GM18505 (cell line): ENCODE measurements around the gene STK24.

ENCODE experiments used
- ATAC-seq: cut with Tn5 transposase; IDR thresholded peaks from one replicate; pipeline ENCODE4 v1.9.1; 2021; ENCODE audit not compliant: unreplicated experiment
- POLR2A ChIP-seq: IDR thresholded peaks from 4 replicates; pipeline ENCODE4 v1.6.1; 2011; ENCODE audit warnings: borderline replicate concordance; ENCODE audit not compliant: insufficient read depth, insufficient read length; ENCODE audit errors: extremely low read depth

Gene STK24

DNA sequence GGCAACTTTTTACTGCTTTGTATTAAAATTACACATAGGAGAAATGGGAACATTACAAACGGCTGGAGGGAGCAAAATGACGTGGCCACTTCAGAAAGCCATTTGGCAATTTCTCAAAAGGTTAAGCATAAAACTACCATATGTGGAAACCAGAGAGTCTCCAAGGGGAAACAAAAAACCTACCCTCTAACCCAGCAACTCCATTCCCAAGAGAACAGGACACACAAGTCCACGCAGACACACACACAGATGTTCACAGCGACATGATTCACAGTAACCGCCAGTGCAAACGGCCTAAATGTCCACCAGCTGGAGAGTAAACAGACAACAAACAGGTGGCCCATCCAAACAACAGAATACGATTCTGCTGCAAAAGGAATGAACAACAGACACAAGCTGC is 37.2 kb downstream of the STK24 start:
- ATAC-seq = no peak
- no peak for TF ChIP-seq POLR2A

DNA sequence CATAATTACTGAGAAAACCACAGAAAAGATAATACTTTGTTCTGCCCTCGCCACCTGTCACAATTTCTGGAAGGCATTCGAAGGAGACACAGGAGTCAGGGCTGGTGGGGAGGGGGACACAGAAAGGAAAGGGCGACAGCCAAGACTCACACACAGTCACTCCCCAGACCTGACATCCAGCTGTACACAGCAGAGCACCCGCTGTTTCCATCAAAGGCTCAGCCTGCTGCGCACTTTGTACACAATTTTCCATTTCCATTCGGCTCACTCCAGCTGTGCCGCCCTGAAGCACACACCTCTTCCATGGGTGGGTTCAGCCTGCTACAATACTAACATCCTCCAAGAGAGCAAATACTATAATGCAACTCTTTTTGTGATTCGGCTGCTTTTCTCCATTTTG is 38.0 kb downstream of the STK24 start:
- ATAC-seq = no peak
- TF ChIP-seq POLR2A = no peak

DNA sequence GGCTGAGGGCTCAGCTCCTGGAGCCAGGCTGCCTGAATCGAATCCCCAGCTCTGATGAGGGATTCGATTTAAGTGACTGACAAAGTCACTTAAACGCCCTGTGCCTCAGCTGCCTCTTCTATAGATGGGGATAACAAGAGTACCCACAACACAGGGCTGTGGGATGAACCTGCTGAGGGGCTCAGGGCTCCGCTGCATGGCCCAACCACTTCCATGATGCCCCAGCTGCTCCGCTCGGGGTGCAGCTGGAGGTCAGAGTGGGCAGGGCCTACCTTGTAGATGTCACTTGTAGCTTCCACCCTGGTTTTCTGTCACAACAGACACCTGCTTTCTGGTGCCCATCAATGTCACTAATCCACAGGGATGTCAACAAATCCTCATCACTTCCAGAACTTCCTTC is 39.2 kb downstream of the STK24 start:
- ATAC-seq = no peak
- no peak for TF ChIP-seq POLR2A

DNA sequence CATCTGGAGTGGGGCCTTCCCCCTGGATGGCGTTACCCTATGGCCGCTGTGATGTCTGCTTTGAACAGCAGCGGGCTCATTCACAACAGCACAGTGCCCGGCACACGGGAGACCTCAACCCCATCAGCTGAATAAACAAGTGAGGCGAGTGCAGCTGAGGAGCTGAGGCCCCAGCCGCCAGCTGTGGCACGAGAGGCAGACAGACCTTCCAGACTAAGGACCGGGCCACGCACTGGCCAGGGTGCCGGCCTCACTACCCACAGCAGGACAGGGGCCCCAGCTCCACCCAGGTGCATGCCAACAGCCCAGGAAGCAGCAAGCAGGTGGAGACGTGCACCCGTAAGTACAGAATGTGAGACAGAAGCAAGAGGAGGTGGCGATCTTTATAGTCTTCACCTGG is 39.6 kb downstream of the STK24 start:
- no peak for ATAC-seq
- no peak for TF ChIP-seq POLR2A

DNA sequence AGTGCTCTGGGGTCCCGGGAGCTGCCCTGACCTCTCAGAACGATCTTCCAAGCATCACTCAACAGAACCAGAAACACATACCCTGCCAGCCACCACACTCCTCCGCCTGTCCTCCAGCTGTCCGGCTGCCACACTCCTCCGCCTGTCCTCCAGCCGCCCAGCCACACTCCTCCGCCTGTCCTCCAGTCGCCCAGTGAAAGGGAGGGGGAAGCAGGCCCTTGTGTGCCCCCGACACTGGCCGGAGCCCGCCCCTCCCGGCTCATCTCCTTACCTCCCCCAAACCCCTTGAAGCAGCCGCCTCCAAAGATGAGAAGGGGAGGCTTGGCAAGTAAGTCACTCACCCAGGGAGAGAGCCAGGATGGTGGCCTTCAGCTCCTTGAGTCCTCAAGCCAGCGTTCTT is 40.2 kb downstream of the STK24 start:
- no peak for ATAC-seq
- TF ChIP-seq POLR2A = no peak

GRCh38 chr13:98535501-98536354 is 41.2 kb downstream of the STK24 start:
- no peak for ATAC-seq
- no peak for TF ChIP-seq POLR2A

DNA sequence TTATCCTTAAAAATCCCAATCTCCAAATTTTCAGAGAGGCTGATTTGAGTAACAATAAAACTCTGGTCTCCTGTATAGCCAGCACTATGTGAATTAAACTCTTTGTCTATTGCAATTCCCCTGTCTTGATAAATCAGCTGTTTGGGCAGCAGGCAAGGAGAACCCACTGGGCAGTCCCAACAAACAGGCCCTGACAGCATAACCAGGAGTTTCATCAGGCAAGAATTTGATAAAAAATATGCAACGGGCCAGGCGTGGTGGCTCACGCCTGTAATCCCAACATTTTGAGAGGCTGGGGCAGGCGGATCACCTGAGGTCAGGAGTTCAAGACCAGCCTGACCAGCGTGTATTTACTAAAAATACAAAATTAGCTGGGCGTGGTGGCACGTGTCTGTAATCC is 42.1 kb downstream of the STK24 start:
- no peak for ATAC-seq
- no peak for TF ChIP-seq POLR2A

GRCh38 chr13:98533912-98534311 is 43.0 kb downstream of the STK24 start:
- no peak for TF ChIP-seq POLR2A

GRCh38 chr13:98532254-98532653 is 44.7 kb downstream of the STK24 start:
- no peak for ATAC-seq
- no peak for TF ChIP-seq POLR2A

More at GRCh38 chr13:98533912-98534311, 43.0 kb downstream of the STK24 start:
- no peak for ATAC-seq

- no peak for ATAC-seq
- TF ChIP-seq POLR2A = no peak
These were observed 46.7 kb downstream of the STK24 start for GRCh38 chr13:98530217-98530616.

GRCh38 chr13:98529171-98529570 is 47.7 kb downstream of the STK24 start:
- TF ChIP-seq POLR2A = no peak
- no peak for ATAC-seq

DNA sequence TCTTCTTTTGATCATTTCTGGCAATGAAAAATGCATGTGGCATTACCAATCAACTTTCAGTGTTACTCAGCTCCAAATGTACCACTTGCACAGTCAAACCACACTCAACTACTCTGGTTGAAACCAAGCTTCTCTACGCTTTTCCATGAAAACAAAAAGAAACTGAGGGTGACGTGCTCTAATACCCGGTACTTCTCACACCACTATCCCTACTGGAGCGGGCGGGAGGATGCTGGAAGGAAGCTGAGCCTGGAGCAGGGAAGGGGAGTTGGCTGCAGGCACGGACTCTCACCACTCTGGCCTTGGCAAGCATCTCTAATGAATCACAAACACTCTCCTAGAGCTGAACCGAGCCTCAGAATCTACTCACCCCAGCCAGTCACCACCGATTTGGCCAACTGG is 48.2 kb downstream of the STK24 start:
- TF ChIP-seq POLR2A = no peak
- no peak for ATAC-seq

DNA sequence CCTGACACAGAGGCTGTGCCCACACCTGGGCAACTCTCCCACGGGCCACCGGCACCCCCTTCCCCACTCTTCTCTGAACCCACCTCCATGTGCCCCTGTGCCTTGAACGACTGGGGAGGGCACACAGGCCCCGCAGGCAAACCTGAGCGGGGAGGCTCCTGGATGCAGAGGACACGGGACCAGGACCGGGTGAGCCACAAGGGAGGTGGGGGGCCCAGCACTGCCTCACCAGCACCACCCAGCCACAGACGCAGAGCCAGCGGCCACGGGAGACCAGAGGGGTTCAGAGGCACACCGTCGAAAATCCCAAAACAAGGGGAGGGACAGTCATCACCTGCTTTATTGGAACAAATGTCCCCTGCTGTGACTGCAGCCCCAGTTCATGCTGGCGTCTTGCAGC is 49.4 kb downstream of the STK24 start:
- no peak for ATAC-seq
- no peak for TF ChIP-seq POLR2A

DNA sequence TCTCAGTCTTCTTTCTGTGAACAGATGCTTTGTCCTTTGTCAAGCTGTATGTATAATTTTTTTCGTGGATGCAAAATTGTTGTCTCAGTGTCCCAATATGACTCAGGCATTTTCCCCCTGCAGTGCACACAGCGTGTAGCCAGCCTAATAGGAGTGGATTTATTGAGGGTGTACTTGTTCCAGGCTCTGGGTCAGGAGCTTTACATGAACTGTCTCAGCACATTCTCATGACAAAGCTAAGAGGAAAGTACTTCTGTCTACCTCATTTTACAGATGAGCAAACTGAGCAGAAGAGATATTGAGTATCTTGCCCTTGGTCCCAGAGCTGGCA is 50.8 kb downstream of the STK24 start:
- no peak for ATAC-seq
- no peak for TF ChIP-seq POLR2A

DNA sequence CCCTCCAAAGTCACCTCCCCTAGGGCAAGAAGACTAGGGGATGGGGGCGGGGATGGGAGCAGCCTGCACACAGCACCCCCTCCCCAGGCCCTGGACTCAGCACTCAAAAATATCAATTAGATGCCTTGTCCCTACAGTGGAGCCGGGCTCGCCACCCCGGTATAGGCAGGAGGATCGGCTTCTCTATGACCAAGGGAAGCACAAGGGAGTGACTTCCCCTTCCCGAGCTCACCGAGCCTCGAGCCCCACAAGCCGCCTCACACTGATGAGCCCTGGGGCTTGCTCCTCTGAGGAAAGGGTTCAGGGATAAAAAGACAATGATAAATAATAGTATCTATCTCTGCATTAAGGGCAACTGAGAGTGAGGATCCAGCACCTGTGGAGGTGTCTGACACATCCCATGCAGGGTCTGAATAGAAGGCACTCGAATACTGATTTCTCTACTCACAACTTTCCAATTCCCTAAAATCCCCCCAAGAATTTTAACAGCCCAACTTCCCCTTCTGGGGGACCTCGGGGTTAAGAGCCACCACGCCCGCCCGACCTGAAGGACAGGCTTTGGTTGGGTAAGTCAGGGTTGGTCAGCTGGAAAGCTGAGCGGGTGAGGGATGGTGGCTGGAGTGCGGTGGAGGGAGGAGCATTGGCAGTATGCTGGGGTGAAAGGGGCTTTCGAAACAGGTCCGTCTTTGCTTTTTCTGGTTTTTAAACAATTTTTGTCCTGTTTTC is 51.3 kb downstream of the STK24 start:
- no peak for TF ChIP-seq POLR2A

GRCh38 chr13:98524793-98525192 is 52.1 kb downstream of the STK24 start:
- no peak for TF ChIP-seq POLR2A
- ATAC-seq = no peak

More for the DNA sequence above, 51.3 kb downstream of the STK24 start:
- no peak for ATAC-seq
